Measurements from ENCODE around the gene NR2E1.

GRCh38 chr6:108180776-108181175 is 15.0 kb downstream of the NR2E1 start:
- TF ChIP-seq CTCF (IDR thresholded peaks at IDR 0.05; ENCODE audit: low read depth, low read length) = no peak
- TF ChIP-seq POLR2A (IDR thresholded peaks at IDR 0.05; ENCODE audit: extremely low read depth, insufficient read length) = no peak

Measured in NB4 (cell line).